ENCODE results near the gene SIGMAR1. TPM values are rescaled to one million over a fixed set of nuclear protein-coding genes. Genes with fewer than 3 reads are reported as not detected.

SIGMAR1 gene
- total RNA-seq, 1 donor from 2014 or later = 44.4 TPM

DNA sequence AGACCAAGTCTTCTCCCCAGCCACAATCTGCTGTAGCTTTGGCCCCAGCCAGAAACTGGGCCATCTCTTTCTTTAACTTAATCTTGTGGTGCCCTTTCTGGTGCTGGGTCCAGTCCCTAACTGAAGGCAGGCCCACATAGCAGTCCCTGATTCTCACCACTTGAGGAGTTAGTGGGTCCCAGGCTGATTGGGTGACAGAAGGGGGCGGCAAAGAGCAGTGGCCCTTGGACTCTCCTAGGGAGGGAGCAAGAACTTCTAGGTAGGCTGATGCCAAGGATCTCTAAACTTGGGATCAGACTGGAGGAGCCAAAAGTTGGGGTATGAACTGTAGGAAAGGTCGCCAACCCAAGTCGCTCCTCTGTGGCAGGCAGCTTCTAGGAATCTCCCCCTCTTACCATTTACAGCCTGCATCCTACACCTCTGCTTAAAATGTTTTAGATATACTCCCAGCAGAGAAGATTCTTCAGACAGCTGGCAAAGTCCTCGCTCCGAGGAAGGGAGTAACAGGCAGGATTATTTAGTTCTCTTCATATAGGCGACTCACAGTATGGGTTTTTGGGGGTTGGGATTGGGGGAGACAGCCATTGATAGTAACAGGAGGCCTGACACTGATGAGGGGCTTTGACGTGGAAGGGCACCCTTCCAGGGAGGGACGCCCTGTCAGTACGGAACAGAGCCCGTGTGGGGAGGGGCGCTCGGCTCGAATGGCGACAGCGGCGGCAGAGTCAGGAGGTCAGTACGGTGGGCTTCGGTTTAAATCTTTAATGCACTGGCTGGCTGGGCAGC is 26.9 kb upstream of the SIGMAR1 start:
- peaks cover 5% of the 10 kb centered on the region for H3K36me3 Mint-ChIP-seq (ENCODE audit: unreplicated experiment)
- peak overlapping the region; percentile 88 for H3K27ac Mint-ChIP-seq (ENCODE audit: unreplicated experiment)
- DNase-seq = peak; percentile 83
- TF ChIP-seq, protein P1, sequence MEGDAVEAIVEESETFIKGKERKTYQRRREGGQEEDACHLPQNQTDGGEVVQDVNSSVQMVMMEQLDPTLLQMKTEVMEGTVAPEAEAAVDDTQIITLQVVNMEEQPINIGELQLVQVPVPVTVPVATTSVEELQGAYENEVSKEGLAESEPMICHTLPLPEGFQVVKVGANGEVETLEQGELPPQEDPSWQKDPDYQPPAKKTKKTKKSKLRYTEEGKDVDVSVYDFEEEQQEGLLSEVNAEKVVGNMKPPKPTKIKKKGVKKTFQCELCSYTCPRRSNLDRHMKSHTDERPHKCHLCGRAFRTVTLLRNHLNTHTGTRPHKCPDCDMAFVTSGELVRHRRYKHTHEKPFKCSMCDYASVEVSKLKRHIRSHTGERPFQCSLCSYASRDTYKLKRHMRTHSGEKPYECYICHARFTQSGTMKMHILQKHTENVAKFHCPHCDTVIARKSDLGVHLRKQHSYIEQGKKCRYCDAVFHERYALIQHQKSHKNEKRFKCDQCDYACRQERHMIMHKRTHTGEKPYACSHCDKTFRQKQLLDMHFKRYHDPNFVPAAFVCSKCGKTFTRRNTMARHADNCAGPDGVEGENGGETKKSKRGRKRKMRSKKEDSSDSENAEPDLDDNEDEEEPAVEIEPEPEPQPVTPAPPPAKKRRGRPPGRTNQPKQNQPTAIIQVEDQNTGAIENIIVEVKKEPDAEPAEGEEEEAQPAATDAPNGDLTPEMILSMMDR (IDR thresholded peaks at IDR 0.05; ENCODE audit: partially characterized antibody, unreplicated experiment) = peak; percentile 52
- H3K9me3 Mint-ChIP-seq (ENCODE audit: unreplicated experiment) = peaks cover 10% of the 10 kb centered on the region
- H3K27me3 Mint-ChIP-seq (ENCODE audit: unreplicated experiment) = peaks cover 7% of the 10 kb centered on the region
- H3K4me1 Mint-ChIP-seq (ENCODE audit: low read depth, unreplicated experiment) = peaks cover 4% of the 10 kb centered on the region
- H3K4me3 Mint-ChIP-seq (ENCODE audit: unreplicated experiment) = peak overlapping the region; percentile 94

DNA sequence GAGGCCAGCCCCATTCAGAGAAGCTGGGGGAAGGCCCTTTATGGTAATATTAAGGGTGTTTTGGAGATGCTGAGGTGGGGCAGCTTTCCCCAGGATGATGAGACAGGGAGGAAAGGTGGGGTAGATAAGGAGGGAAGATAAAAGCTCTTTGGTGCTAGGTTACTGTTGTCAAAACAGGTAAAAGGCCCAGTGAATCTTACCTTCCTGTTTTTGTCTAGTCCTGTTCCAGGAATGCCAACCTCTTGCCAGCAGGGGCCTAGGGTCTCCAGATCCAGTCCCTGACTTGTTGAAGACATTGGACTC is 25.7 kb upstream of the SIGMAR1 start:
- peaks cover 8% of the 10 kb centered on the region for H3K9me3 Mint-ChIP-seq (ENCODE audit: unreplicated experiment)
- no peak for DNase-seq
- peaks cover 7% of the 10 kb centered on the region for H3K27me3 Mint-ChIP-seq (ENCODE audit: unreplicated experiment)
- H3K36me3 Mint-ChIP-seq (ENCODE audit: unreplicated experiment) = no peaks in the 10 kb centered on the region
- TF ChIP-seq, protein P1 (IDR thresholded peaks at IDR 0.05; ENCODE audit: partially characterized antibody, unreplicated experiment) = no peak
- peaks cover 6% of the 10 kb centered on the region for H3K4me1 Mint-ChIP-seq (ENCODE audit: low read depth, unreplicated experiment)
- no peak overlapping the region for H3K27ac Mint-ChIP-seq (ENCODE audit: unreplicated experiment)
- no peak overlapping the region for H3K4me3 Mint-ChIP-seq (ENCODE audit: unreplicated experiment)

DNA sequence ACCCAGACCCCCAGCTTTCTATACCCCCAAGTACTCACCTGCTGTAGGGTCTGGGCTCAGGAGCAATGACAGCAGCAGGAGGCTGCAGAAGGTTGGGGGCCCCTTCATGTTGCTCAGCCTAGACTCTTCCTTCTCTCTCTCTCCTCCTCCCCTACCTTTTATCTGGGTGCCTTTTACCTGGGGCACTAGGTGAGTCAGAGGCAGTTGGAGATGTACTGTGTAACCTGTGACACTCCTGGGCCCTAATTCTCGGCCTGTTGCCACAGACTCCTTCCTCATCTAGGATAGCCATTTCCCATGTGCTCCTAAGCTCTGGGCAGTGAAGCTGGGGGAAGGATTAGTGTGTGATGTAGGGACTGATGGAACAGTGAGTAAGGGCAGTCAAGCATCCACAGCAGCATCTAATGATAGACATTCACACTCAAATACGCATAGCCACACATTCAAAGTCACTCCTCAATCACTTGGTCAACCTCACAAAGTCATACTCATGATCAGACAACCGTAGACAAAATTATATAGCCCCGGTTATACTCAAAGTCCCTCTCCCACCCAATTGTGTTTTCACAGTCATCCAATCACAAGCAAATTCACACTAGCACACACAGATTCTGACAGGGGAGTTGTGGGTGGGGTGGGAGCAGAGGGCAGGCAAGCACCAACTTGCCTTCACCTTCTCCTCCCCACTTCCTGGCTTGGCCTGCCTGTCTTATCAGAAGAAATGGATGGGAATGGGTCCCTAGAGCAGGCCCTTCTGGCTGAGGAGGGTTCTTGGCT is 25.1 kb upstream of the SIGMAR1 start, which contains the start of gene CCL27:
TSS of gene CCL27 (minus strand) at position 132 of the 777 bp plus-strand sequence. CDS start at position 108, 24 bp downstream.
- Mint-ChIP-seq H3K27ac (ENCODE audit: unreplicated experiment) (no peak within 1 kb of the TSS), H3K4me3 (ENCODE audit: unreplicated experiment) (no peak within 1 kb of the TSS), H3K36me3 (ENCODE audit: unreplicated experiment) (no peaks in the 10 kb centered on the region), H3K4me1 (ENCODE audit: low read depth, unreplicated experiment) (peaks cover 10% of the 10 kb centered on the region), H3K27me3 (ENCODE audit: unreplicated experiment) (peaks cover 7% of the 10 kb centered on the region), H3K9me3 (ENCODE audit: unreplicated experiment) (peaks cover 8% of the 10 kb centered on the region)
- TF ChIP-seq, protein P1 (IDR thresholded peaks at IDR 0.05; ENCODE audit: partially characterized antibody, unreplicated experiment) = no peak
- DNase-seq = no peak

DNA sequence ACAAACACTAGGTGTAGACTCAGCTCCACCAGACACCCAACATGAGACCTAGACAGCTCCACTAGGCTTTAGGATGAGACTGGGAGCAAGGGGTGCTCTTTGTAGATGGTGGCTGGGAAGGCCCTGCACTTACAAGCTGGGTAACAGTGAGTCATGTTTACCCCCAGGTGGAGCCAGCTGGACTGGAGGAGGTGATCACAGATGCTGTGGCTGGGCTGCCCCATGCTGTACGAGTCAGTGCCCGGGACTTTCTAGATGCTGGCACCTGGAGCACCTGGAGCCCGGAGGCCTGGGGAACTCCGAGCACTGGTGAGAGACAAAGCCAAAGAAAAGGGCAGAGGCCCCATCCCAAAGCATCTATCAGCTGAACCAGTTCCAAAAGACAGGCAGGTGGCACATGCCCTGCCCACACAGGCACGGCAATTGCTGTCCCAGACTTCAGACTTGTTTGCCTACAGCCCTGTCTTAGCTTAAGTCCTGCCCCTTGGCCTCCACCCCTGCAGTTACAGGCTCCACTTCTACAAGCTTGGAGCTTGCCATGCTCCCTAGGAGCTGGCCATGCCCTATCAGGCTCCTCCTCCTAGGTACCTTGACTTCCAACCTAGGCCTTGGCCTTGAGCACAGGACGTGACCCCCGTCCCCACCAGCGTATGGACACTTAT is 22.1 kb upstream of the SIGMAR1 start:
- H3K4me3 Mint-ChIP-seq (ENCODE audit: unreplicated experiment) = no peak overlapping the region
- TF ChIP-seq, protein P1 (IDR thresholded peaks at IDR 0.05; ENCODE audit: partially characterized antibody, unreplicated experiment) = no peak
- no peaks in the 10 kb centered on the region for H3K36me3 Mint-ChIP-seq (ENCODE audit: unreplicated experiment)
- H3K27me3 Mint-ChIP-seq (ENCODE audit: unreplicated experiment) = peaks cover 3% of the 10 kb centered on the region
- no peak overlapping the region for H3K27ac Mint-ChIP-seq (ENCODE audit: unreplicated experiment)
- H3K4me1 Mint-ChIP-seq (ENCODE audit: low read depth, unreplicated experiment) = peaks cover 16% of the 10 kb centered on the region
- no peak for DNase-seq
- peaks cover 9% of the 10 kb centered on the region for H3K9me3 Mint-ChIP-seq (ENCODE audit: unreplicated experiment)

All from glutamatergic neuron (in vitro differentiated cells).